Mucosa of descending colon (tissue), 3 donors: ENCODE data around the gene AGAP3. TPM values are rescaled to one million over a fixed set of nuclear protein-coding genes. Genes with fewer than 3 reads are reported as not detected.

Source experiments
- ATAC-seq: fragments of 200-7000 bp; cut with Tn5 transposase; one replicate; pipeline ENCODE4 v1.9.1; 2020; ENCODE audit warnings: mild to moderate bottlenecking, moderate library complexity
- DNase-seq, 3 donors: peaks; one replicate each; pipeline ENCODE4 v3.0.0-alpha.2; 2020
- H3K36me3 ChIP-seq: fragments of 200-600 bp; one replicate; pipeline ENCODE4 v1.8.0; 2021; ENCODE audit warnings: low read depth, mild to moderate bottlenecking
- H3K4me1 ChIP-seq: fragments of 200-600 bp; one replicate; pipeline ENCODE4 v1.8.0; 2021; ENCODE audit warnings: low read depth, mild to moderate bottlenecking
- H3K4me3 ChIP-seq: fragments of 200-600 bp; one replicate; pipeline ENCODE4 v1.8.0; 2021; ENCODE audit warnings: mild to moderate bottlenecking
- H3K9me3 ChIP-seq: fragments of 200-600 bp; one replicate; pipeline ENCODE4 v1.8.0; 2021; ENCODE audit warnings: mild to moderate bottlenecking
- CTCF ChIP-seq: fragments of 200-600 bp; IDR thresholded peaks from one replicate; pipeline ENCODE4 v1.8.0; 2022; ENCODE audit warnings: antibody characterized with exemption, mild to moderate bottlenecking
- intact Hi-C, 2 donors: fragments of 100-400 bp; cut with DNase I in 1 of 2; cut with micrococcal nuclease in 1 of 2; formaldehyde crosslinking; loops; one replicate each; pipeline versions ENCODE4 v1.11.0 to v1.11.1; 2022; cut with DNase I, micrococcal nuclease
- total RNA-seq, 3 donors: library from RNA; stranded (reverse); fragmentation: NEBNext Ultra II Directional in 2 of 3; extraction: Animal tissue kit (Norgen Biotek cat#: 25700) in 2 of 3; gene quantifications; one replicate each; pipeline versions ENCODE4 v1.2.1 to v1.2.4, GENCODE V29; 2021 to 2023
- donor health status: DM: no; HTN: no; CAD: no; lungs with moderate emphysema.
- donor health status: DM: no; HTN: no; CAD: no.
- donor health status: DM: no; HTN: yes; CAD: no.

The AGAP3 gene
- total RNA-seq, 3 donors from 2014 or later, result 39.7 to 116 (median 50.6) TPM

GRCh38 chr7:151043959-151044358 is 42.3 kb upstream of the AGAP3 start:
- no peaks in the 10 kb centered on the region for H3K36me3 ChIP-seq
- H3K4me1 ChIP-seq, result no peaks in the 10 kb centered on the region
- intact Hi-C loops, result no loop called here
- no peak overlapping the region for H3K4me3 ChIP-seq
- no peak for TF ChIP-seq CTCF
- H3K9me3 ChIP-seq, result no peaks in the 10 kb centered on the region
- ATAC-seq (no peak), DNase-seq (no peak)

- no peak for TF ChIP-seq CTCF
- Histone ChIP-seq H3K4me3 (no peak overlapping the region), H3K9me3 (no peaks in the 10 kb centered on the region), H3K36me3 (no peaks in the 10 kb centered on the region), H3K4me1 (no peaks in the 10 kb centered on the region)
- no peak for DNase-seq
- no peak for ATAC-seq
- intact Hi-C loops, result no loop called here
Observed at GRCh38 chr7:151045262-151045661, 41.0 kb upstream of the AGAP3 start.

GRCh38 chr7:151045967-151046366 is 40.3 kb upstream of the AGAP3 start:
- no peak for TF ChIP-seq CTCF
- DNase-seq (no peak), ATAC-seq (no peak)
- Histone ChIP-seq H3K9me3 (no peaks in the 10 kb centered on the region), H3K4me3 (no peak overlapping the region), H3K36me3 (no peaks in the 10 kb centered on the region), H3K4me1 (no peaks in the 10 kb centered on the region)
- intact Hi-C loops, result no loop called here

GRCh38 chr7:151046603-151047573 is 39.4 kb upstream of the AGAP3 start:
- Histone ChIP-seq H3K4me3 (no peak overlapping the region), H3K9me3 (no peaks in the 10 kb centered on the region), H3K4me1 (peaks cover 2% of the 10 kb centered on the region), H3K36me3 (no peaks in the 10 kb centered on the region)
- no peak for DNase-seq
- intact Hi-C loops, result no loop called here
- TF ChIP-seq CTCF, result no peak
- ATAC-seq, result no peak

GRCh38 chr7:151047976-151048815 is 38.1 kb upstream of the AGAP3 start, which contains the start of gene ASIC3:
ASIC3 (plus strand) TSS chr7:151048531; CDS start chr7:151048886, 355 bp downstream.
- Histone ChIP-seq H3K4me3 (no peak within 1 kb of the TSS), H3K9me3 (no peaks in the 10 kb centered on the region), H3K36me3 (no peaks in the 10 kb centered on the region), H3K4me1 (peaks cover 2% of the 10 kb centered on the region)
- TF ChIP-seq CTCF, result no peak
- no peak for DNase-seq
- intact Hi-C loops, result no loop called here
- no peak for ATAC-seq
